ENCODE results near the gene CAMSAP2. TPM values are rescaled to one million over a fixed set of nuclear protein-coding genes. Genes with fewer than 3 reads are reported as not detected.

CAMSAP2 gene
- total RNA-seq, 2 experiments from 2014 or later, result 0.35 TPM; not detected in 1

GRCh38 chr1:200908191-200908868 lies 169.6 kb downstream of the CAMSAP2 start:
- CTCF ChIA-PET, result interaction anchor here (0.8 kb wide), 1 partner anchor 20 kb away, joined by 3 read pairs; no protein-coding TSS in a partner anchor
- Mint-ChIP-seq H3K27me3 (peaks cover 70% of the 10 kb centered on the region), H3K27ac (no peak overlapping the region), H3K9me3 (ENCODE audit: low read depth) (no peaks in the 10 kb centered on the region), H3K4me3 (no peak overlapping the region), H3K36me3 (no peaks in the 10 kb centered on the region), H3K4me1 (peaks cover 11% of the 10 kb centered on the region)
- no peak for ATAC-seq
- DNase-seq, result no peak

- H3K27ac Mint-ChIP-seq, result no peak overlapping the region
- ATAC-seq (no peak), DNase-seq (no peak)
- H3K9me3 Mint-ChIP-seq (ENCODE audit: low read depth), result no peaks in the 10 kb centered on the region
- peaks cover 68% of the 10 kb centered on the region for H3K27me3 Mint-ChIP-seq
- peaks cover 11% of the 10 kb centered on the region for H3K4me1 Mint-ChIP-seq
- CTCF ChIA-PET, result interaction anchor here (0.8 kb wide), 1 partner anchor 21 kb away, joined by 3 read pairs; no protein-coding TSS in a partner anchor
- H3K36me3 Mint-ChIP-seq, result no peaks in the 10 kb centered on the region
- no peak overlapping the region for H3K4me3 Mint-ChIP-seq
Measured at GRCh38 chr1:200909071-200909470, 170.4 kb downstream of the CAMSAP2 start.

DNA sequence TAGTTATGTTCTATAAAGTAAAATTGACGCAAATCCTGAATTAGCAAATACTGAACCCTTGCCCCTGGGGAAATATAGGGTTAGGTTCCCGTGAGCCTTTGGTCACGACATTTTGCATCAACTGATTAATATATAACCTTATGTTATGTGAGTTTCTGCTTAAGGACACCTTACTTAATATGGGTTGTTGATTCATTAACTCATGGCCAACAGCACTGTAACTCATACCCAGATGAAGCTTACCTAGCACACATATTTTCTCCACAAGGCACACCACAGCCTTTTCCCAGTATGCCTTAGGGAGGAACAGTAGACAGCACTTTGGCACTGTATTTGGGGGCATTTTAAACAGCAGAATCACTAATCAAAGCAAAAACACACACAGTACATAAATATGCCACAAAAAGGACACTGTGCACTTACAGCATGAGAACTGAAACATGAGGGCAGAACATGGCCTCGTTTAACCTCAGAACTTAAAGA lies 171.1 kb downstream of the CAMSAP2 start:
- no peak for DNase-seq
- no peak overlapping the region for H3K27ac Mint-ChIP-seq
- no peaks in the 10 kb centered on the region for H3K9me3 Mint-ChIP-seq (ENCODE audit: low read depth)
- CTCF ChIA-PET, result no interaction called here
- H3K4me1 Mint-ChIP-seq, result peaks cover 11% of the 10 kb centered on the region
- H3K27me3 Mint-ChIP-seq, result peaks cover 61% of the 10 kb centered on the region
- ATAC-seq, result no peak
- H3K36me3 Mint-ChIP-seq, result no peaks in the 10 kb centered on the region
- H3K4me3 Mint-ChIP-seq, result no peak overlapping the region

Other genes with a start within 250 kb of the CAMSAP2 start
- 10 to 100 TPM; 30.8 TPM for gene KIF14, start 118.1 kb upstream of the CAMSAP2 start, total RNA-seq
- 10 to 100 TPM; 33.6 to 35.9 TPM for gene DDX59, start 69.0 kb upstream of the CAMSAP2 start, total RNA-seq
- under 1 TPM in 1 of 2 experiments, not detected in 1; 0.35 TPM for gene GPR25, start 134.1 kb downstream of the CAMSAP2 start, total RNA-seq
- gene INAVA, start 156.0 kb downstream of the CAMSAP2 start, total RNA-seq, result 1 to 10 TPM in 1 of 2 experiments, under 1 TPM in 1; 0.15 to 2.6 TPM